NCI-H2196 treated with DMSO at 0.1 percent for 48 hours (cell line): ENCODE data around the gene PAQR6.
"Not testable (repeated sequence)": the region's sequence is repeated elsewhere in the genome, so short reads cannot be mapped to it uniquely, and the experiment has no call there.

Experiments used
- DNase-seq: peaks from one replicate; lab custom pipeline; 2025; ENCODE audit not compliant: unreplicated experiment; lab: John Stamatoyannopoulos, UW

PAQR6 gene

DNA sequence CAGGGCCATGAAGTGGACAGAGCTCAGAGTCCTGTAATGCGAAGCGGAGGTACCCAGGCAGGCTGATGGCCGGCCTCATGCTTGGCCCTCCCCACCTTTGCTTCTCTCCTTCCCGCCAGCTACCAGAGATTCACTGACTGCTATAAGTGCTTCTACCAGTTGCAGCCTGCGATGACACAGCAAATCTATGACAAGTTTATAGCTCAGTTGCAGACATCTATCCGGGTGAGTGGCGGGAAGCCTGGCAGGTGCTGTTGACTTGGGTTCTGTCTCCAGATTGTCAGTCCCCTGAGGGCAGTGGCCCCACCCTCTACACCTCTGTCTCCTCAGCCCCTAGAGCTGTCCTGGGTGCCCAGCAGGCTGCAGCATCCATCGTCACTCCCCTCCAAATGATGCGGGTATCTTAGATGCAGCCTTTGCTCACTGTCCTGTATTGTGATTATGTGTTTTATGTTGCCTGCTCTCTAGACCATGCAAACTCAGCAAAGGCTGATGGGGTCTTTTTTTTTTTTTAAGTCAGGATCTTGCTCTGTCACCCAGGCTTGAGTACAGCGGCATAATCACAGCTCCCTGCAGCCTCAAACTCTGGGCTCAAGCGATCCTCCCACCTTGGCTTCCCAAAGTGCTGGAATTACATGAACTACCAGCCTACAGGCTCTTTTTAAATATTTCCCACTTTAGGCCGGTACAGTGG, 15.5 kb downstream of the PAQR6 start:
- DNase-seq: no peak

DNA sequence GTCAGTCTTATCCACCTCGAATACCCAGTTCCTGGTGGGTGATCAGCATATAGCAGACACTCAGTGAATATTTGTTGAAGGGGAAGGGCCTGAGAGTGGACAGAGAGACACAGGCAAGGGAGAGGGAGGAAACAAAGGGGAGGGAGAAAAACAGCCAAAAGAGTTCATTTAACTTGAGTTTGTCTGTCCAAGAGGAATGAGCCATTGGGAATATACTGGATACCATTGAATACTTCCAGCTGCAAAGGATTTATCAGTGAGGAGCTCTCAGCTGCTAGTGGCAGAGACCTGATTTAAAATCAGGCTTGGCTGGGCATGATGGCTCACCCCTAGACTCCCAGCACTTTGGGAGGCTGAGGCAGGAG, 17.4 kb downstream of the PAQR6 start:
- no peak for DNase-seq

DNA sequence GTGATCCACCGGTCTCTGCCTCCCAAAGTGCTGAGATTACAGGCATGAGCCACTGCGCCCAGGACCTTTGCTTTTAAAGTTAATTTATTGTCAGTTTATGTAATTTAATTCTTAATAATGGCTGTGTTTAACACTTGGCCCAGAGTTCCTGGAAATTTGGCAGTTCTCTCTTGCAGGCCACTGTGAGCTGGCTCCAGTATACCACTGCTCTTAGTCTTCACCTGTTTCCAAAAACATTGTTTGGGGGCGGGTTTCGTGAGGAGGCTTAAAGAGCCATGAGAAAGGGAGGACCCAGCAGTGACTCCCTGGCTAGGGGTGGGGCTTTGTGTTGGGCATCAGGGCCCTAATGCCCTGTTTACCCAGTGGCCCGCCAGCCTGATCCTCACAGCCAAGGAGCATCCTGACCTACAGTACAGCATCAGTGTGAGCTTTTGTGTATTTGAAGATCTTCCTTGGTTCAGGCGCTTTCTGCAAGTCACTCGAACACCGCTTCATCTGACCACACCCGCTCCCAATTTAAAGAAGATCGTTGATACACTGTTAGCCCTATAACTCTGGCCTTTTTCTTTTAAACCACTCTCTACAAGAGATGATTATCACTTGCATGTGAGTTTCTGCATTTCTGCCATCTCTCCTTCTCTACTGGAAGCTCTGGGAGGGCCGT, 17.9 kb downstream of the PAQR6 start:
- DNase-seq: no peak

DNA sequence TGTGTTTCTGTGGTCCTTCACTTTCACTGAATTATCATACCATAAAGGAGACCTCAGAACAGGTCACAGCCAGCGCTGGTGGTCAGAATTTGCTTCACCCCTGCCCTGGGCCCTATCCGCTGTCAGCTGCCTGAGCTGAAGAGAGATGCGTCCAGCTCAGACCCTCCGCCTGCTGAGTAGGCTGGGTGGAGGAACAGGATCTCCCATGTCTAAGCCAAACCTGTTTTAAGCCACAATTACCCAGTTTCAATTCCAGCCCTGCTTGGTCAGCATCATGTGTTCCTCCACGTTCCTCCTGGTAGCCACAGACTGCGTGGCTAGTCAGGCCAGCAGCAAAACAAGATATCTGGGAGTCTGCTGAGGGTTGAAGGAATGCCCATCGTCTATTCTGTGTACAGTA, 19.4 kb downstream of the PAQR6 start:
- DNase-seq: no peak

DNA sequence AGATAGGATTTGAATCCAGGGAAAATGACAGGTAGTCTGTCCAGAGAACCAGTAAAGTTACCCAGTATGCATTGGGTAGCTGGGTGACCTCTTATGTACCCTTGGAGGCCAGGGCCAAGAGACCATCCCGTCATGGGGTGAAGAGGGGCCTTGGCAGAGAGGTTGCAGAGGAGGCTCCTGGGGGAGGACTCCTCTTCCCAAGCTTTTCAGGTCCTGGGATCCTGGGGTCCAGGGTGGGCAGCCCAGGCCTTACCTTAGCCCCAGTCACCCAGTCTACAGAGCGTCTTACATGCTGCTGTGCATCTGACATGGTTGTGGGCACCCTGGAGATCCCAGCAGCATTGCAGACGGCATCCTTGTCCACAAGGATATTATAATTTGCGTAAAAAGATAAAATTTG, 21.1 kb downstream of the PAQR6 start:
- DNase-seq: no peak

DNA sequence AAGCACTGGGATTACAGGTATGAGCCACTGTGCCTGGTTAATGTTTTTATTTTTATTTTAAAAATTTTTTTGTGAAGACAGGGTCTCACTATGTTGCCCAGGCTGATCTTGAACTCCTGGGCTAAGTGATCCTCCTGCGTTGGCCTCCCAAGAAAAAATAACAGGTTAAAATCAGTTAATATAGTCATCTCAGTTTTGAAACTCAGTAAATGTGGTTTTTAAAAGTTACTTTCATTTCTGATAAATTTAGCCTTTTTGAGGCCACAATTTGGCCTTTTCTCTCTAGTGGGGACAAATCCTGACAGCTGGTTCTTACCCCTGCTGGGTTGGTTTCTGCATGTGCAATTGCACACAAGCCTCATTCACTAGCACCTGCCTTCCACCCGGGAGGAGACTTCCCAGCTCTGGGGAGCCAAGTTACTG, 21.7 kb downstream of the PAQR6 start:
- DNase-seq: no peak

DNA sequence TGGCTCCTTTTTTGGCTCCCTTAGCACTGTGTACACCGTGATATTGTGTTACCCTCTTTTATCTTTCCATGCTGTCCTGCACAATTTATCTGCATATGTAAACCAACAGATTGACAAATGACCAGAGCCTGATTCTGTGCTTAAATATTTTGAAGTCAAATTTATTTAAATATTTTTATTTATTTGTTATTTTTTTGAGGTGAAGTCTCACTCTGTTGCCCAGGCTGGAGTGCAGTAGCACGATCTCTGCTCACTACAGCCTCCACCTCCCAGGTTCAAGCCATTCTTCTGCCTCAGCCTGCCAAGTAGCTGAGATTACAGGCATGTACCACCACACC, 22.2 kb downstream of the PAQR6 start:
- no peak for DNase-seq

DNA sequence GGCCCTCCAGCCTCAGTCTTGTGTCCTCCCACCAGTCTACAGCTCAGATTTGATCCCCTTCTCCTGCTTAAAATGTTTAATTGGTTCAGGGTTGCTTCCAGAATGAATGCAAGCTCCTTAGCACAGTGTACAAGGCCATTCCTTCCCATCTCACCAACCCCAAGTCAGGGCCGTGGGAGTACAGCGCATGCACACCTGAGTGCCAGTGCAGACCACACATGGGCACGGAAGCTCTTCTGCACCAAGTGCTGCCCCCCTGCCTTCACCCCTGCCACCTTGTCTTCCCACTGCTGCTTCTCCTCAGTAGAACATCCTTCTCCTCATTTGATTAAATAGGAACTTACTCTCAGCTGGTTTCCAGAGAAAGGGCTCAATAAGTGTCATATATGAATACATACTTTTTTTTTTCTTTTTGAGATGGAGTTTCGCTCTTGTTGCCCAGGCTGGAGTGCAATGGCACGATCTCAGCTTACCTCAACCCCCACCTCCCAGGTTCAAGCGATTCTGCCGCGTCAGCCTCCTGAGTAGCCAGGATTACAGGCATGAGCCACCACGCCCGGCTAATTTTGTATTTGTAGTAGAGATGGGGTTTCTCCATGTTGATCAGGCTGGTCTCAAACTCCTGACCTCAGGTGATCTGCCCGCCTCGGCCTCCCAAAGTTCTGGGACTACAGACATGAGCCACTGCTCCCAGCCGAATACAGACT, 25.7 kb downstream of the PAQR6 start:
- no peak for DNase-seq

DNA sequence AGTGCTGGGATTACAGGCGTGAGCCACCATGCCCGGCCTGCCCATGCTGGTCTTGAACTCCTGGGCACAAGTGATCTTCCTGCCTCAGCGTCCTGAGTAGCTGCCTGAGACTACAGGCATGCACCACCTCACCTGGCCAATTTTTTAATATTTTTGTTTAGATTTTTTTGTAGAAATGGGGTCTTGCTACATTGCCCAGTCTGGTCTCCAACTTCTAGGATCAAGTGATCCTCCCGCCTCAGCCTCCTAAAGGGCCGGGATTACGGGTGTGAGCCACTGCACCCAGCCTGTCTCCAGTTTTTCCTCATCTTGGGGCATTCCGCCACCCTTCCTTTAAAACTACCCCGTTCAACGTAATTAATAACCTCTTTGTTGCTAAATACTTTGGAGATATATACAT, 27.6 kb downstream of the PAQR6 start:
- no peak for DNase-seq

DNA sequence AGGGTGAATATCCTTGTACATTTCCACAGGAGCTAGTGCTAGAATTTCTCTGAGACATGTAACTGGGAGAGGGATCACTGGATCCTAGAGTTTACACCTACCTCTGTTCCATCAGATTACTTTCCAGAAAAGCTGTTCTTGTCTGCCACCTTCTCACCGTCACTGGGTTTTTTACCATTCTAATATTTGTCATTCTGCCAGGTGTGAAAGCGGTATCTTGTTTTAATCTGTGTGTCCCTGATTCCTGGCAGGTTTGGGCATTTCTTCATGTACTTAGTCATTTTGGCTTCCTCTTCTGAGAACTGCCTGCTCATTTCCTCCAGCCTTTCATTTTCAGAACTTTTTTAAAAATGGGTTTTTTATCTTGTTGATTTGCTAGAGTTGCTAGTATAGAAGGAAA, 30.0 kb downstream of the PAQR6 start:
- DNase-seq: no peak

DNA sequence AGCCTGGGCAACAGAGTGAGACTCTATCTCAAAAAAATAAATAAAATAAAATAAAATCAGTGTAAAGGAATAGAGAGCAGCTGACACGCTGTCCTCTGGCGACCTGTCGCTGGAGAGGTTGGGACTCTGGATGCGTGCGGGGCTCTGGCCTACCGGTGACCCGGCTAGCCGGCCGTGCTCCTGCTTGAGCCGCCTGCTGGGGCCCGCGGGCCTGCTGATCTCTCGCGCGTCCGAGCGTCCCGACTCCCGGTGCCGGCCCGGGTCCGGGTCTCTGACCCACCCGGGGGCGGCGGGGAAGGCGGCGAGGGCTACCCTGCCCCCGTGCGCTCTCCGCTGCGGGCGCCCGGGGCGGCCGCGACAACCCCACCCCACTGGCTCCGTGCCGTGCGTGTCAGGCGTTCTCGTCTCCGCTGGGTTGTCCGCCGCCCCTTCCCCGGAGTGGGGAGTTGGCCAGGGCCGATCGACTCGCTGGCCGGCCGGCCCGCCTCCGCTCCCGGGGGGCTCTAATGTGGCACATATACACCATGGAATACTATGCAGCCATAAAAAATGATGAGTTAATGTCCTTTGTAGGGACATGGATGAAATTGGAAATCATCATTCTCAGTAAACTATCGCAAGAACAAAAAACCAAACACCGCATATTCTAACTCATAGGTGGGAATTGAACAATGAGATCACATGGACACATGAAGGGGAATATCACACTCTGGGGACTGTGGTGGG, 31.3 kb downstream of the PAQR6 start:
- not testable (repeated sequence) for DNase-seq

DNA sequence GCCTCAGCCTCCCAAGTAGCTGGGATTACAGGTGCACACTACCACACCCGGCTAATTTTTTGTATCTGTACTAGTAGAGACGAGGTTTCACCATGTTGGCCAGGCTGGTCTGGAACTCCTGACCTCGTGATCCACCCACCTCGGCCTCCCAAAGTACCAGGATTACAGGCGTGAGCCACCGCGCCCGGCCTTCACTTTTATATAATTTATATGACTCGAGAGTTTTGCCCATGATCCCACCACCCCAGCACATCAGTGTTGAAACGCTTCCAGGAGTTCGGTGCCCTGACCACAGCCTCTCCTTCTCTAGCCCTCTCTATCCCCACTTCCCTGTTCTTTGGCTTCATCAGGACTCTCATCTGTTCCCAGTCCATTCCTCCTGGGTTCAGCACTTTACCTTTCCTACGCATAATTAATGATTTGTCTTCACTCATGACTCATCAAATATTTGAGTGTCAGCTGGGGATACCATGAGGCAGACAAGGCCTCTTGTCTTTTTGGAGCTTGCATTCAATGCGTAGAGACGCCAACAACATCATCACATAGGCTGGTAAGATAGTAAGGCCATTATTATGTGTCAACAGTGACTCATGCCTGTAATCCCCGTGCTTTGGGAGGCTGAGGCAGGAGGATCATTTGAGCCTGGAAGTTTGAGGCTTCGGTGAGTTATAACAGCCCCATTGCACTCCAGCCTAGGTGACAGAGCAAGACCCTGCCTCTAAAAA, 33.7 kb downstream of the PAQR6 start:
- no peak for DNase-seq

DNA sequence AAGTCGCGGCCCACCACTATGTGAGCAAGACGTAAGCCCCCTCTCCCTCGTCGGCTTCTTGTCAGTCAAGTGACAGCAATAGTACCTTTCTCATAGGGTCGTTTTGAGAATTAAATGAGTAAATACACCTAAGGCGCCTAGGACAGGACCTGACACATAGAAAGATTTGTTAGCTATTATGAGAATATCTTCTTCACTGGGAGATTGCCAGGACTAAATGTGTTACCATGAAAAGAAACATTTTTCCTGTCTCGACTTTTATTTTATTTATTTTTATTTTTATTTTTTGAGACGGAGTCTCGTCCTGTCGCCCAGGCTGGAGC, 34.3 kb downstream of the PAQR6 start:
- no peak for DNase-seq

DNA sequence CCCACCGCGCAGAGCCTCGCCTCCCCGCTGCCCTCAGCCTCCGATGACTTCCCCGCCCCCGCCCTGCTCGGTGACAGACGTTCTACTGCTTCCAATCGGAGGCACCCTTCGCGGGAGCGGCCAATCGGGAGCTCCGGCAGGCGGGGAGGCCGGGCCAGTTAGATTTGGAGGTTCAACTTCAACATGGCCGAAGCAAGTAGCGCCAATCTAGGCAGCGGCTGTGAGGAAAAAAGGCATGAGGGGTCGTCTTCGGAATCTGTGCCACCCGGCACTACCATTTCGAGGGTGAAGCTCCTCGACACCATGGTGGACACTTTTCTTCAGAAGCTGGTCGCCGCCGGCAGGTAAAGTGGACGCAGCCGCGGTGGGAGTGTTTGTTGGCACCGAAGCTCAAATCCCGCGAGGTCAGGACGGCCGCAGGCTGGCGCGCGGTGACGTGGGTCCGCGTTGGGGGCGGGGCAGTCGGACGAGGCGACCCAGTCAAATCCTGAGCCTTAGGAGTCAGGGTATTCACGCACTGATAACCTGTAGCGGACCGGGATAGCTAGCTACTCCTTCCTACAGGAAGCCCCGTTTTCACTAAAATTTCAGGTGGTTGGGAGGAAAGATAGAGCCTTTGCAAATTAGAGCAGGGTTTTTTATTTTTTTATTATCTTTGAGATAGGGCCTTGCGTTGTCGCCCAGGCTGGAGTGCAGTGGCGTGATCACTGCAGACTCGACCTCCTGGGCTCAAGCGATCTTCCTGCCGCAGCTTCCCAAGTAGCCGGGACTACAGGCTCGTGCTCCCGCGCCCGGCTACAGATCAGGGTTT, 34.8 kb downstream of the PAQR6 start, which contains the start of gene PMF1:
Gene PMF1, plus strand, starts transcription at position 175 of the 811 bp plus-strand sequence. Its CDS starts 9 bp downstream, at position 184.
- peak; percentile 91 for DNase-seq

DNA sequence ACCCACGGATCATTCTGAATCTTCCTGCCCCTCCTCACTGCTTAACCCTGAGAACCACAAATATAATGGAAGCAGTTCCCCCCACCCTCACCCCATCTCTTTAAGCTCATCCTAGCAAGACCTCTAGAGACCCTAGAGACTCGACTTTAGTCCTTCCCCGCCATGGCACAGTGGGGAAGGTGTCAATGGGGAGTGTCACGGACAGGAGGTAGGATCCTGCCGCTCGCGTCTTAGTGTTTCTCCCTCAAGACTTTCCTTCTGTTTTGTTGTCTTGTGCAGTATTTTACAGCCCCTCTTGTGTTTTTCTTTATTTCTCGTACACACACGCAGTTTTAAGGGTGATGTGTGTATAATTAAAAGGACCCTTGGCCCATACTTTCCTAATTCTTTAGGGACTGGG, 35.7 kb downstream of the PAQR6 start:
- no peak for DNase-seq

DNA sequence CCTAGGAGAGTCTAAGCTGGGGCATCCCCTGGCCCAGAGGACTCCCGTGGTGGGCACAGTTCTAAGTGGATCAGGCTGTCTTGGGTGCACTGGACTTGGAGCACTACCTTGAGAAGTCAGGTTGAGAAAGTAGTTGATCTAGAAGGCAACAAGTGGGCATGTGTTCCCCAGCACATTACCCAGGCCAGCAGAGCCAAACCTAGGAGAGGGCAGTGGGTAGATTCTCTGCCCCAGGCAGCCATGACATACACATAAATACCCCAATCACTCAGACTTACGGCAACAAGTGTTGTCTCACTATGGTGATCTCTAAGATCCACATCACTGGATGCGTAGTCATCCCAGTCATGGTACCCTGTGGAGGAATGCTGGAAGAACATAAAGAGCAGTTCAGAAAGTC, 36.6 kb downstream of the PAQR6 start:
- DNase-seq: no peak

DNA sequence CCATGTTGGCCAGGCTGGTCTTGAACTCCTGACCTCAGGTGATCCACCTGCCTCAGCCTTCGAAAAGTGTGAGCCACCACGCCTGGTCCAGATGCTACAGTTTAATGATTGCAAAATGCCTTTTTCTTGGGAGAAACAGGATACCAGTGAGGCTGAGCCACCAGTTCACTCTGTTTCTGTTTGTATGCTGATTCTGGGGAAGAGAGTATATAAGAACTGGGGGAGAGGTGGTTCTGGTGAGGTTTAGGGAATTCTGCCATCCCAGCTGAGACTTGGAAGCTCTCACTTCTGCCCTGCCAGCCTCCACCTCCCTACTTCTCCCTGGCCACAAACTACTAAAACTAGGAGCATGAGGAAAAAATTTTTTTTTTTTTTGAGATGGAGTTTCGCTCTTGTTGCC, 43.2 kb downstream of the PAQR6 start:
- no peak for DNase-seq

DNA sequence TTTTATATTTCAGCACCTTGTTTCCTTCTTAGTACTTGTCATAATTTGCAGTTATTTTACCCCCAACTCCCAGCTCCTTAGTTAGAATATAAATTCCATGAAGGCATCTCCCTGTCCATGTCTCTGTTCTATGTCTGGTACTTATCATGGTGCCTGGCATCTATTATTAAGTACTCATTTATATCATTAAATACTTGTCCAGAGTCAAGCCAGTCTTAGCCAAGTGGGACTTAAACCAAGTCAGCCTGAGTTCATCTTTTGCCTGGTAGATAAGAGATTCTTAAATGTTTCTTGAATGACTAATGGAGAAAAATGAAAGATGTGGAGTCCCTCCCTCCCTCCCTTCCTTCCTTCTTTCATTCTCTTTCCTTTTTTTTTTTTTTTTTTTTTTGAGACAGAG, 44.5 kb downstream of the PAQR6 start:
- DNase-seq: no peak

DNA sequence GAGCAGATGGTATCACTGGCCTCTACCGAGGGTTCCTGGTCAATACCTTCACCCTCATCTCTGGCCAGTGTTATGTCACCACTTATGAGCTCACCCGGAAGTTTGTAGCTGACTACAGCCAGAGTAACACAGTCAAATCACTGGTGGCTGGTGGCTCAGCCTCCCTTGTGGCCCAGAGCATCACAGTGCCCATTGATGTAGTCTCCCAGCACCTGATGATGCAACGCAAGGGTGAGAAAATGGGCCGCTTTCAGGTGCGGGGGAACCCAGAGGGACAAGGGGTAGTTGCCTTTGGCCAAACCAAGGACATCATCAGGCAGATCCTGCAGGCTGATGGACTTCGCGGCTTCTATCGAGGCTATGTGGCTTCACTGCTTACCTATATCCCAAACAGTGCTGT, 47.8 kb downstream of the PAQR6 start:
- no peak for DNase-seq

DNA sequence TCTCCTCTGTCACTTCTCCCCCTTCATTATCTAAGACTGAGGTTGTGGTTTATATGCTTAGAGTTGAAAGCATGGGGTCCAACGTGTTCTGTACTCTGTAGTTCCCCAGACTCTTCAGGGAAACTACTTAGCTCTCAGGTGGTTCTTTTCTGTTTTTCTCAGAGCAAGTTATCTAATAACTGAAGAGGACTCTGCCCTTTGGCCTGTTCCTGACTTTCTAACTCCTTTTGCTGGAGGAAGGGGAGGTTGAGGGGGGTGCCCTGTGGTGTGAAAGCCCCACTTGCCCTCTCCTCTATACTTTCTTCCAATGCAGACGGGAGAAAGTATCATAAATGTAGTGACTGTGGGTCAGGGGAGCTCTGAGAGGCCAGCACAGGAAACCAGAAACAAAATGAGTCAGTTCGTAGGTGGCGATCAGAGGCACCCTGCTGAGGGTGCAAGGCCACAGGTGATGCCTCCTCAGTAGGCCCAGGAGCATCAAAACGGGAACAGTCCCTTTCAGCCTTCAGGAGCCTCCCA, 49.0 kb downstream of the PAQR6 start:
- no peak for DNase-seq
